GM10266 (cell line): ENCODE measurements around the gene BTBD2.
"Not testable (repeated sequence)": the region's sequence is repeated elsewhere in the genome, so short reads cannot be mapped to it uniquely, and the experiment has no call there.

Experiments
- DNase-seq: peaks from one replicate; pipeline ENCODE4 v3.0.0; 2012; ENCODE audit errors: extremely low spot score
- CTCF ChIP-seq: IDR thresholded peaks from 2 replicates; pipeline ENCODE4 v1.5.1; 2012; ENCODE audit warnings: mild to moderate bottlenecking, low read depth; ENCODE audit not compliant: control insufficient read depth, insufficient read depth; ENCODE audit errors: missing control alignments

Gene BTBD2

GRCh38 chr19:1998712-1999708 lies 16.5 kb downstream of the BTBD2 start:
- no peak for DNase-seq
- no peak for TF ChIP-seq CTCF

GRCh38 chr19:1997353-1998233 lies 17.9 kb downstream of the BTBD2 start:
- no peak for DNase-seq
- TF ChIP-seq CTCF, result no peak

GRCh38 chr19:1992759-1993260 lies 22.7 kb downstream of the BTBD2 start:
- TF ChIP-seq CTCF, result no peak
- DNase-seq, result no peak

- no peak for DNase-seq
- TF ChIP-seq CTCF, result no peak
Measured at GRCh38 chr19:1991018-1991913, 24.2 kb downstream of the BTBD2 start.

- TF ChIP-seq CTCF, result no peak
- DNase-seq, result no peak
Measured at GRCh38 chr19:1990230-1991017, 25.1 kb downstream of the BTBD2 start.

- no peak for TF ChIP-seq CTCF
- DNase-seq, result no peak
Measured at GRCh38 chr19:1989513-1990229, 25.8 kb downstream of the BTBD2 start.

GRCh38 chr19:1988464-1988863 lies 27.1 kb downstream of the BTBD2 start:
- DNase-seq, result not testable (repeated sequence)
